ENCODE results near the gene ACSF3.
A peak's percentile ranks its signal among the peaks of the same experiment; 100 is the strongest.

Gene ACSF3

GRCh38 chr16:89093602-89094251 lies at the start of gene ACSF3:
Gene ACSF3 (plus strand): TSS chr16:89093852. CDS start chr16:89100682, 6,830 bp downstream.
- peak; percentile 75 for DNase-seq

GRCh38 chr16:89044418-89045180 lies 49.1 kb upstream of the ACSF3 start:
- no peak for DNase-seq

GRCh38 chr16:89045181-89045815 lies 48.4 kb upstream of the ACSF3 start:
- DNase-seq, result no peak

- no peak for DNase-seq
Observed at GRCh38 chr16:89045881-89046280, 47.8 kb upstream of the ACSF3 start.

GRCh38 chr16:89046491-89046890 lies 47.2 kb upstream of the ACSF3 start:
- no peak for DNase-seq

- DNase-seq, result no peak
Observed at GRCh38 chr16:89047331-89048089, 46.1 kb upstream of the ACSF3 start.

- no peak for DNase-seq
Observed at GRCh38 chr16:89048090-89048725, 45.4 kb upstream of the ACSF3 start.

- DNase-seq, result no peak
Observed at GRCh38 chr16:89048871-89049422, 44.7 kb upstream of the ACSF3 start.

GRCh38 chr16:89049484-89050118 lies 44.1 kb upstream of the ACSF3 start:
- no peak for DNase-seq

GRCh38 chr16:89050119-89050867 lies 43.4 kb upstream of the ACSF3 start:
- DNase-seq, result no peak

- DNase-seq, result no peak
Observed at GRCh38 chr16:89050868-89051311, 42.8 kb upstream of the ACSF3 start.

GRCh38 chr16:89051521-89052166 lies 42.0 kb upstream of the ACSF3 start:
- no peak for DNase-seq

- DNase-seq, result no peak
Observed at GRCh38 chr16:89052191-89052889, 41.3 kb upstream of the ACSF3 start.

- peak; percentile 73 for DNase-seq
Observed at GRCh38 chr16:89052890-89053724, 40.5 kb upstream of the ACSF3 start.

GRCh38 chr16:89053725-89054029 lies 40.0 kb upstream of the ACSF3 start:
- no peak for DNase-seq

GRCh38 chr16:89054261-89054661 lies 39.4 kb upstream of the ACSF3 start:
- no peak for DNase-seq

- no peak for DNase-seq
Observed at GRCh38 chr16:89054714-89055113, 38.9 kb upstream of the ACSF3 start.

GRCh38 chr16:89055313-89055712 lies 38.3 kb upstream of the ACSF3 start:
- no peak for DNase-seq

Data from hematopoietic multipotent progenitor cell treated with erythropoietin and hydrocortisone succinate and interleukin-3 and kit ligand, for 6 days (in vitro differentiated cells).